Measurements from ENCODE around the gene FAM47B. TPM values are rescaled to one million over a fixed set of nuclear protein-coding genes. Genes with fewer than 3 reads are reported as not detected.

The FAM47B gene
- total and polyA plus RNA-seq, 2 of the 8 experiments (the other 6 are each of a cell fraction or from before 2014, with no cell fraction given), result not detected

- TF ChIP-seq TAF7 (optimal IDR thresholded peaks at IDR 0.05; ENCODE audit: borderline replicate concordance, low read depth, low read length) (no peak), BCL11A (IDR thresholded peaks at IDR 0.05; ENCODE audit: low read depth in 2 of 2, low read length in 2 of 2) (no peak), NRF1 (IDR thresholded peaks at IDR 0.05; ENCODE audit: low read depth, low read length) (no peak), SP4 (IDR thresholded peaks at IDR 0.05; ENCODE audit: low read length) (no peak), CBX5 (IDR thresholded peaks at IDR 0.05; ENCODE audit: low read depth, low read length) (no peak), RAD21 (IDR thresholded peaks at IDR 0.05 in 1 of 2, conservative IDR thresholded peaks at IDR 0.05 in 1 of 2; ENCODE audit: low read depth in 2 of 2, low read length in 2 of 2) (no peak)
These were observed 639 bp downstream of the FAM47B start (continued) for GRCh38 chrX:34943235-34943634.
